HG03095 (cell line): Measurements from ENCODE around the gene CASD1.

Experiments
- ATAC-seq: cut with Tn5 transposase; IDR thresholded peaks from one replicate; pipeline ENCODE4 v1.9.1; 2021; ENCODE audit warnings: moderate library complexity; ENCODE audit not compliant: unreplicated experiment

Gene CASD1

GRCh38 chr7:94578614-94579013 is 69.0 kb downstream of the CASD1 start:
- no peak for ATAC-seq

- ATAC-seq = no peak
Observed at GRCh38 chr7:94579470-94579869, 69.9 kb downstream of the CASD1 start.

GRCh38 chr7:94580601-94581000 is 71.0 kb downstream of the CASD1 start:
- no peak for ATAC-seq

- ATAC-seq = no peak
Observed at GRCh38 chr7:94584113-94584512, 74.5 kb downstream of the CASD1 start.

GRCh38 chr7:94588075-94588474 is 78.5 kb downstream of the CASD1 start:
- ATAC-seq = no peak

GRCh38 chr7:94590526-94591162 is 81.0 kb downstream of the CASD1 start:
- ATAC-seq = no peak

GRCh38 chr7:94591176-94591575 is 81.6 kb downstream of the CASD1 start:
- no peak for ATAC-seq

GRCh38 chr7:94594882-94595281 is 85.3 kb downstream of the CASD1 start:
- ATAC-seq = no peak

GRCh38 chr7:94595717-94596116 is 86.1 kb downstream of the CASD1 start:
- ATAC-seq = no peak

- no peak for ATAC-seq
Observed at GRCh38 chr7:94600267-94600666, 90.7 kb downstream of the CASD1 start.

- no peak for ATAC-seq
Observed at GRCh38 chr7:94602181-94602580, 92.6 kb downstream of the CASD1 start.

- peak; percentile 70 for ATAC-seq
Observed at GRCh38 chr7:94605031-94605430, 95.4 kb downstream of the CASD1 start.
